HepG2 (cell line): ENCODE measurements around the gene INTS6. TPM values are rescaled to one million over a fixed set of nuclear protein-coding genes. Genes with fewer than 3 reads are reported as not detected.

Experiments used
- ATAC-seq: fragments of 200-7000 bp; cut with Tn5 transposase; 3 replicates; pipeline ENCODE4 v1.9.1; 2020; ENCODE audit warnings: mild to moderate bottlenecking, moderate library complexity
- BruUV-seq: library from RNA; stranded (reverse); fragments of 400-500 nt; replicated peaks from 2 replicates; lab custom pipeline; 2021; lab: Mats Ljungman, UMichigan
- CTCF ChIA-PET: fragments of 300-600 bp; formaldehyde crosslinking; extraction: SDS; loops from one replicate; lab custom pipeline; 2021; ENCODE audit warnings: low total read pairs, inconsistent platforms, low intra/inter-chr PET ratio; lab: Yijun Ruan, JAX
- POLR2A ChIA-PET: fragments of 350-600 bp; sonication (Branson Sonifier 250); formaldehyde crosslinking; loops from one replicate; lab custom pipeline; 2020; ENCODE audit warnings: antibody characterized with exemption, inconsistent platforms; lab: Yijun Ruan, JAX
- DNase-seq: peaks from one replicate; pipeline ENCODE4 v3.0.0-alpha.2; 2015; ENCODE audit warnings: low spot score
- FAIRE-seq: peaks from 3 replicates; lab custom pipeline; 2011; peaks lifted over from hg19 to GRCh38; lab: Jason Lieb, UNC
- H2AFZ ChIP-seq: one replicate; pipeline ENCODE4 v1.6.1; 2011; ENCODE audit warnings: low read length, inconsistent platforms
- H3K27ac ChIP-seq: fragments of 300-600 bp; 3 replicates; pipeline ENCODE4 v1.8.0; 2011; ENCODE audit warnings: mixed run types, mild to moderate bottlenecking, mixed read lengths, low read length, inconsistent platforms; ENCODE audit not compliant: insufficient read depth; ENCODE audit errors: extremely low read length
- H3K27me3 ChIP-seq, 2 experiments: fragments of 200-600 bp in 1 of 2; 2 replicates in 1 of 2; 3 replicates in 1 of 2; pipeline versions ENCODE4 v1.6.0 to v1.8.0; 2011; ENCODE audit warnings: low read length in 2 of 2, mild to moderate bottlenecking in 2 of 2, moderate library complexity in 2 of 2, inconsistent platforms in 1 of 2; ENCODE audit not compliant: insufficient read depth in 2 of 2, control insufficient read depth in 1 of 2
- H3K36me3 ChIP-seq, 2 experiments: fragments of 200-600 bp in 1 of 2; replicated peaks in 1 of 2; 2 replicates in 1 of 2; 3 replicates in 1 of 2; pipeline versions ENCODE4 v1.5.1 to v1.8.0; 2011; ENCODE audit warnings: low read length in 2 of 2, inconsistent platforms in 1 of 2; ENCODE audit not compliant: insufficient read depth in 2 of 2, control insufficient read depth in 1 of 2
- H3K4me1 ChIP-seq: 2 replicates; pipeline ENCODE4 v1.5.1; 2012; ENCODE audit warnings: low read length, inconsistent platforms; ENCODE audit not compliant: insufficient read depth
- H3K4me2 ChIP-seq: 2 replicates; pipeline ENCODE4 v1.6.0; 2011; ENCODE audit warnings: low read depth, low read length, inconsistent platforms
- H3K4me3 ChIP-seq, 3 experiments: fragments of 200-600 bp in 1 of 3; sonication (generic), shearing (Covaris generic) in 1 of 3; replicated peaks in 1 of 3; 2 replicates each; pipeline ENCODE4 v1.5.1; 2011 to 2016; ENCODE audit warnings: low read length in 3 of 3, inconsistent platforms in 2 of 3, low read depth in 2 of 3, mild to moderate bottlenecking in 2 of 3, control low read depth in 1 of 3, mixed read lengths in 1 of 3; ENCODE audit not compliant: insufficient read depth in 1 of 3
- H3K79me2 ChIP-seq: one replicate; pipeline ENCODE4 v1.6.1; 2011; ENCODE audit warnings: low read length, inconsistent platforms; ENCODE audit not compliant: insufficient read depth
- H3K9ac ChIP-seq: 2 replicates; pipeline ENCODE4 v1.6.0; 2011; ENCODE audit warnings: mild to moderate bottlenecking, low read depth, low read length, inconsistent platforms; ENCODE audit not compliant: insufficient read depth
- H3K9me3 ChIP-seq: 2 replicates; pipeline ENCODE4 v1.5.1; 2012; ENCODE audit warnings: mild to moderate bottlenecking, low read length
- H4K20me1 ChIP-seq: 2 replicates; pipeline ENCODE4 v1.6.0; 2011; ENCODE audit warnings: inconsistent platforms, mild to moderate bottlenecking, low read length, moderate library complexity; ENCODE audit not compliant: insufficient read depth
- CBFB ChIP-seq: sonication (generic); formaldehyde crosslinking; IDR thresholded peaks from 2 replicates; pipeline ENCODE4 v1.4.0; 2020; ENCODE audit warnings: missing genetic modification reagents
- CHD4 ChIP-seq: fragments of 200-600 bp; sonication (generic); IDR thresholded peaks from 2 replicates; pipeline ENCODE4 v1.7.0; 2017; ENCODE audit warnings: mild to moderate bottlenecking, low read length, borderline replicate concordance
- HOXA7 ChIP-seq: sonication (generic); formaldehyde crosslinking; IDR thresholded peaks from 2 replicates; pipeline ENCODE4 v1.8.1; 2022; ENCODE audit warnings: mild to moderate bottlenecking, missing genetic modification reagents, moderate library complexity
- NFATC3 ChIP-seq: sonication (generic); formaldehyde crosslinking; IDR thresholded peaks from 2 replicates; pipeline ENCODE4 v1.5.1; 2020; ENCODE audit warnings: mild to moderate bottlenecking, missing genetic modification reagents
- SKI ChIP-seq: fragments of 450-650 bp; IDR thresholded peaks from one replicate; pipeline ENCODE4 v1.6.1; 2018; ENCODE audit warnings: mild to moderate bottlenecking; ENCODE audit not compliant: partially characterized antibody
- TBX3 ChIP-seq: fragments of 450-650 bp; IDR thresholded peaks from 2 replicates; pipeline ENCODE4 v1.6.1; 2017; ENCODE audit warnings: antibody characterized with exemption, mild to moderate bottlenecking, inconsistent platforms, borderline replicate concordance
- TEAD3 ChIP-seq: optimal IDR thresholded peaks from 2 replicates; pipeline ENCODE3; 2016; ENCODE audit warnings: borderline replicate concordance
- WIZ ChIP-seq: sonication (generic); formaldehyde crosslinking; IDR thresholded peaks from 2 replicates; pipeline ENCODE4 v1.5.1; 2020; ENCODE audit warnings: mild to moderate bottlenecking, missing genetic modification reagents
- ZBTB3 ChIP-seq: sonication (generic); formaldehyde crosslinking; IDR thresholded peaks from 2 replicates; pipeline ENCODE4 v1.4.0; 2020; ENCODE audit warnings: low read depth, mild to moderate bottlenecking, moderate library complexity, missing genetic modification reagents, borderline replicate concordance
- ZNF34 ChIP-seq: sonication (generic); formaldehyde crosslinking; IDR thresholded peaks from 2 replicates; pipeline ENCODE4 v1.4.0; 2020; ENCODE audit warnings: mild to moderate bottlenecking, missing genetic modification reagents, borderline replicate concordance
- ZNF547 ChIP-seq: sonication (generic); formaldehyde crosslinking; IDR thresholded peaks from 2 replicates; pipeline ENCODE4 v1.5.1; 2020; ENCODE audit warnings: mild to moderate bottlenecking, missing genetic modification reagents
- ZNF891 ChIP-seq: sonication (generic); formaldehyde crosslinking; IDR thresholded peaks from 2 replicates; pipeline ENCODE4 v1.5.0; 2020; ENCODE audit warnings: mild to moderate bottlenecking, missing genetic modification reagents
- ZSCAN29 ChIP-seq: sonication (generic); formaldehyde crosslinking; conservative IDR thresholded peaks from 2 replicates; pipeline ENCODE4 v1.4.0; 2020; ENCODE audit warnings: mild to moderate bottlenecking, missing genetic modification reagents
- WGBS: methylation state at CpG from one replicate; pipeline ENCODE4 v1.1.6; 2017; ENCODE audit warnings: low lambda C conversion rate; 5-methylcytosine and 5-hydroxymethylcytosine counted together
- in situ Hi-C: cut with HindIII; loops from 2 replicates; pipeline ENCODE4 v1.10.0; 2017; ENCODE audit warnings: low pct_unique_long_range_greater_than_20kb; ENCODE audit not compliant: extremely low pct_ligation_motif_present
- intact Hi-C: fragments of 100-400 bp; cut with micrococcal nuclease; formaldehyde crosslinking; loops from one replicate; pipeline ENCODE4 v1.10.0; 2022; ENCODE audit not compliant: unreplicated experiment
- polyA plus RNA-seq, 8 experiments: library from polyadenylated mRNA; depleted of rRNA in 3 of 8; stranded (reverse) in 7 of 8; unstranded in 1 of 8; fragments of >200 nt; fragmentation: Illumina TruSeq in 4 of 8; extraction: Trizol in 4 of 8; gene quantifications; 2 replicates each; pipeline versions ENCODE4 v1.2.1 to v1.2.3, GENCODE V29; 2011 to 2016; ENCODE audit warnings: low read depth in 4 of 8, missing spikeins in 1 of 8, mixed read lengths in 1 of 8; ENCODE audit not compliant: insufficient read depth in 1 of 8
- total RNA-seq, 5 experiments: library from RNA; depleted of rRNA; stranded (reverse); fragments of >200 nt; fragmentation: Illumina TruSeq; extraction: Trizol; gene quantifications; 2 replicates each; pipeline ENCODE4 v1.2.3, GENCODE V29; 2016; ENCODE audit warnings: low read depth in 1 of 5
- TF ChIP-seq, protein P1 (sequence below): sonication (generic); formaldehyde crosslinking; IDR thresholded peaks from 2 replicates; pipeline ENCODE4 v1.4.0; 2020; ENCODE audit warnings: missing genetic modification reagents
- TF ChIP-seq, protein P2 (sequence below): IDR thresholded peaks from 2 replicates; pipeline ENCODE4 v1.6.1; 2016; ENCODE audit warnings: low read depth
- TF ChIP-seq, protein P3 (sequence below): sonication (generic); formaldehyde crosslinking; IDR thresholded peaks from 2 replicates; pipeline ENCODE4 v1.8.1; 2023; ENCODE audit warnings: mild to moderate bottlenecking, missing genetic modification reagents, borderline replicate concordance

INTS6 gene
- total and polyA plus RNA-seq, 2 of the 13 experiments (the other 11 are each of a cell fraction or from before 2014, with no cell fraction given) = 27.9 to 38.4 TPM

DNA sequence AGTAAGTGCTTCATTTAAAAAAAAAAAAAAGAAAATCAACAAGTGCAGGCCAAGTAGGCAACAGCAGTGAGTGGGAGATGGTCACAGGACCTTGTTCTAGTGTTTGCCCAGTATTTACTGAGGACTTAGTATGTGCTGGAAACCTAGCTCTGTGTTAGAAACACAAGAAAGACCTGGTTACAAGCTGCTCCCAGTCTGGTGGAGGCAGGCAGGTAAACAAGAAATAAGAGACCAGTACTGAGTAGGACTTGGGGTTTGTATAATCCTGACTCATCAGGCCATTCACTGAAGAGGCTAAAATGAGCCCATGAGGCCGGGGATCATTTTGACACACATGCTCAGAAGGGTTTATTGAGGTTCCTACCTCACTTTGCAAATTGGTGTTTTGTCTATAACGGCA is 134.8 kb downstream of the INTS6 start:
- Histone ChIP-seq H3K27me3 (peaks cover 2 to 16% of the 10 kb centered on the region in 2 experiments; a peak in 3 of 5 replicates), H3K9me3 (no peaks in the 10 kb centered on the region), H3K9ac (no peak overlapping the region), H3K4me2 (no peak overlapping the region), H3K4me1 (no peaks in the 10 kb centered on the region), H3K36me3 (no peaks in the 10 kb centered on the region), H3K4me3 (no peak overlapping the region), H4K20me1 (no peaks in the 10 kb centered on the region; the same call in 1 of the 2 replicates), H3K79me2 (no peaks in the 10 kb centered on the region), H2AFZ (no peak overlapping the region), H3K27ac (no peak overlapping the region)
- DNase-seq = no peak
- intact Hi-C loops (loop anchor here (2.0 kb wide), 1 partner anchor 21 kb away; the partner anchor contains the start of gene SERPINE3), in situ Hi-C loops (no loop called here)
- BruUV-seq = no TSS peak
- TF ChIP-seq, protein P1, sequence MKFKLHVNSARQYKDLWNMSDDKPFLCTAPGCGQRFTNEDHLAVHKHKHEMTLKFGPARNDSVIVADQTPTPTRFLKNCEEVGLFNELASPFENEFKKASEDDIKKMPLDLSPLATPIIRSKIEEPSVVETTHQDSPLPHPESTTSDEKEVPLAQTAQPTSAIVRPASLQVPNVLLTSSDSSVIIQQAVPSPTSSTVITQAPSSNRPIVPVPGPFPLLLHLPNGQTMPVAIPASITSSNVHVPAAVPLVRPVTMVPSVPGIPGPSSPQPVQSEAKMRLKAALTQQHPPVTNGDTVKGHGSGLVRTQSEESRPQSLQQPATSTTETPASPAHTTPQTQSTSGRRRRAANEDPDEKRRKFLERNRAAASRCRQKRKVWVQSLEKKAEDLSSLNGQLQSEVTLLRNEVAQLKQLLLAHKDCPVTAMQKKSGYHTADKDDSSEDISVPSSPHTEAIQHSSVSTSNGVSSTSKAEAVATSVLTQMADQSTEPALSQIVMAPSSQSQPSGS = no peak
- CTCF ChIA-PET = no interaction called here
- ATAC-seq = no peak
- WGBS = 0% methylated on average over 1 of the region's 2 CpGs
- FAIRE-seq = no peak
- POLR2A ChIA-PET = no interaction called here

DNA sequence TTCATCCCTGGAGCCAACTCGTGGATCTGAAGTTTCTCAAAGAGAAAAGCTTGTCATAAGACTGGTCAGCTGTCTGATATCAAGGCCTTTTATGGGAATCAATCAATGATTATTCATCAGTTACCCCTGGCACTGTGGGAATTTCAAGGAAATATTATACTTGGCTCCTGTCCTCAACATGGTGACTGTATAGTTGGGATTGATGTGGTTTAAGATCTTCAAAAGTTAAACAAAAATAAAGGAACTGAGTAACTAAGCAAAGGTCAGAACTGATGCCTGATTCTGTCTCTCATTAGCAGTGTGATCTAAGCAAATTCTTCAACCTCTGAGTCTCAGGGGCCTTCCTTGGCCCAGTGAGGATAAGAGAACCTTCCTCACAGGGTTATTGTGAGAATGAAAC is 135.6 kb downstream of the INTS6 start:
- BruUV-seq = no TSS peak
- Histone ChIP-seq H2AFZ (no peak overlapping the region), H3K27ac (no peak overlapping the region), H3K27me3 (peaks cover 0 to 17% of the 10 kb centered on the region in 2 experiments; a peak in 2 of 5 replicates), H4K20me1 (no peaks in the 10 kb centered on the region; the same call in 1 of the 2 replicates), H3K9ac (no peak overlapping the region), H3K4me2 (no peak overlapping the region), H3K4me3 (no peak overlapping the region), H3K9me3 (no peaks in the 10 kb centered on the region), H3K79me2 (no peaks in the 10 kb centered on the region), H3K36me3 (no peaks in the 10 kb centered on the region), H3K4me1 (no peaks in the 10 kb centered on the region)
- in situ Hi-C loops = no loop called here
- no peak for DNase-seq
- WGBS = 0% methylated on average over 1 of the region's 1 CpG
- CTCF ChIA-PET = no interaction called here
- ATAC-seq = no peak
- TF ChIP-seq TBX3 (no peak), CHD4 (no peak), ZSCAN29 (CRISPR knock-in tag) (no peak), WIZ (CRISPR knock-in tag) (no peak), TEAD3 (CRISPR knock-in tag) (no peak), NFATC3 (no peak), CBFB (CRISPR knock-in tag) (no peak), ZNF547 (no peak), ZNF891 (CRISPR knock-in tag) (no peak), ZBTB3 (CRISPR knock-in tag) (no peak), ZNF34 (CRISPR knock-in tag) (no peak), SKI (no peak), HOXA7 (CRISPR knock-in tag) (no peak)
- TF ChIP-seq, protein P2, sequence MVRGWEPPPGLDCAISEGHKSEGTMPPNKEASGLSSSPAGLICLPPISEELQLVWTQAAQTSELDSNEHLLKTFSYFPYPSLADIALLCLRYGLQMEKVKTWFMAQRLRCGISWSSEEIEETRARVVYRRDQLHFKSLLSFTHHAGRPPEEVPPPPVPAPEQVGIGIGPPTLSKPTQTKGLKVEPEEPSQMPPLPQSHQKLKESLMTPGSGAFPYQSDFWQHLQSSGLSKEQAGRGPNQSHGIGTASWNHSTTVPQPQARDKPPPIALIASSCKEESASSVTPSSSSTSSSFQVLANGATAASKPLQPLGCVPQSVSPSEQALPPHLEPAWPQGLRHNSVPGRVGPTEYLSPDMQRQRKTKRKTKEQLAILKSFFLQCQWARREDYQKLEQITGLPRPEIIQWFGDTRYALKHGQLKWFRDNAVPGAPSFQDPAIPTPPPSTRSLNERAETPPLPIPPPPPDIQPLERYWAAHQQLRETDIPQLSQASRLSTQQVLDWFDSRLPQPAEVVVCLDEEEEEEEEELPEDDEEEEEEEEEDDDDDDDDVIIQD = no peak
- TF ChIP-seq, protein P3, sequence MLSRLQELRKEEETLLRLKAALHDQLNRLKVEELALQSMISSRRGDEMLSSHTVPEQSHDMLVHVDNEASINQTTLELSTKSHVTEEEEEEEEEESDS (CRISPR knock-in tag) = no peak
- intact Hi-C loops = no loop called here
- FAIRE-seq = no peak
- POLR2A ChIA-PET = no interaction called here
